HG03066 (cell line): ENCODE results near the gene GPR142.

Source experiments
- ATAC-seq: cut with Tn5 transposase; IDR thresholded peaks from one replicate; pipeline ENCODE4 v1.9.1; 2021; ENCODE audit warnings: low read depth; ENCODE audit not compliant: unreplicated experiment

Gene GPR142, protein sequence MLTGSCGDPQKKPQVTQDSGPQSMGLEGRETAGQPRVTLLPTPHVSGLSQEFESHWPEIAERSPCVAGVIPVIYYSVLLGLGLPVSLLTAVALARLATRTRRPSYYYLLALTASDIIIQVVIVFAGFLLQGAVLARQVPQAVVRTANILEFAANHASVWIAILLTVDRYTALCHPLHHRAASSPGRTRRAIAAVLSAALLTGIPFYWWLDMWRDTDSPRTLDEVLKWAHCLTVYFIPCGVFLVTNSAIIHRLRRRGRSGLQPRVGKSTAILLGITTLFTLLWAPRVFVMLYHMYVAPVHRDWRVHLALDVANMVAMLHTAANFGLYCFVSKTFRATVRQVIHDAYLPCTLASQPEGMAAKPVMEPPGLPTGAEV

DNA sequence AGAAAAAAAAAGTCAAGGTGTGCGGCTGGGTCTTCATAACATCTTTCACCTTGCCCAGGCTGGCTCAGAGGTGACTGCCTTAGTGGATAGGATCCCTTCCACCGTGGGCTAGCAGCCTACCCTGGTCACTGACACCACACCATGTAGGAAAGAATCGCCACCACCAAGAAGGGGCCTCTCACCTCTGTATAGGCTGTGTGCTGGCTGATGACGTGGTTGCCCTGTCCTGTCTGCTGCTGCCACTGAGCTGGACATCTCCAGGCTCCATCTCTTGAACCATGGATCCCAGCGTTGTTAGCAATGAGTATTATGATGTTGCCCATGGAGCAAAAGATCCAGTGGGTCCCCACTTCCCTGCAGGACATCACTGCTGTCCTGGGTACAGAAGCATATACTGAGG is at the start of gene GPR142:
Gene GPR142 (plus strand): TSS at position 301 of the 400 bp plus-strand sequence. CDS start 2,035 bp downstream, outside the sequence.
- ATAC-seq: no peak

DNA sequence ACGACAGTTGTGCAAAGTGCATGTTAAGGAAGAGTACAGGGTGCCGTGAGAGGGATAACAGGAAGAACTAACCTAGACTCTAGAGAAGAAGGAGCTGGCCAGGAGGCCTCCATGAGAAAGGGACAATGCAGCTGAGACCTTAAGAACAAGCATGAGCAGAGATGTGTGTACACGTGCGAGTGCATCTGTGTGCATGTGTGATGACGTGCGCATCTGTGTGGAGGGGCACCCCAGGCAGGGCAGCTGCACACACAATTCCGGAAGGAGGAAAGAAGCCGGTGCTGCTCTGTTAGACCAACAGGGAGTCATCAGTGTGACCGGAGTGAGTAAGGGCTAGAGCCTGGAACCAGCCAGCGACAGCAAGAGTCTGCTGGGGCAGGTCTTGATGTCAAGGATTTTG is 48.9 kb upstream of the GPR142 start:
- ATAC-seq: no peak

DNA sequence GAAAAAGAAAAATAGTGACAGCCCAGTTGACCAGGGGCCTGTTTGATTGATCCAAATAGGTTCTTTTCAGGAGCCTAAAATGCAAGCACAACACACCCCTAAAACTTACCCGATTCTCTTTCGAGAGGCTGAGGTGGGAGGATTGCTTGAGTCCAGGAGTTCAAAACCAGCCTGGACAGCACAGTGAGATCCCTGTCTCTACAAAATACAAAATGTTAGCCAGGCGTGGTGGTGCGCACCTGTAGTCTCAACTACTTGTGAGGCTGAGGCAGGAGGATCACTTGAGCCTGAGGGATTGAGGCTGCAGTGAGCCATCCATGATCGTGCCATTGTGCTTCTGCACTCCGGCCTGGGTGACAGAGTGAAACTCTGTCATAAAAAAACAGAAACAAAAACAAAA is 42.8 kb upstream of the GPR142 start:
- ATAC-seq: no peak

DNA sequence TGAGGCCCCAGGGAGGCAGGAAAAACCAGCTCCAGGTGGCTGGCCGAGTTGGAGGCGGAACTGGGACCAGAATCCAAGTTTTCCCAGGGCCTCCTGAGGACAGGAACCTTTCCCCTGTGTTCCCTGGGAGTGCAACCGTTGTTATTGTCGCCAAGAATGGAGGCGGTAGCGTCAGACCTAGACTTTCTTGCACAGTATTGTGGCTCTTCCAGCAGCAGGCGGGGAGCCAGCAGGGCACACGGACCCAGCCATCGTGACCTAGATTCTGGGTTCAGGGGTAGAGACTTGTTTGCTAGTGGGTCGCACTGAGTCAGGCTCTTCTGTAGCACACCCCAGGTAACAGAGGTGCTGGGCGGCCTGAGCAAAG is 41.9 kb upstream of the GPR142 start:
- no peak for ATAC-seq

DNA sequence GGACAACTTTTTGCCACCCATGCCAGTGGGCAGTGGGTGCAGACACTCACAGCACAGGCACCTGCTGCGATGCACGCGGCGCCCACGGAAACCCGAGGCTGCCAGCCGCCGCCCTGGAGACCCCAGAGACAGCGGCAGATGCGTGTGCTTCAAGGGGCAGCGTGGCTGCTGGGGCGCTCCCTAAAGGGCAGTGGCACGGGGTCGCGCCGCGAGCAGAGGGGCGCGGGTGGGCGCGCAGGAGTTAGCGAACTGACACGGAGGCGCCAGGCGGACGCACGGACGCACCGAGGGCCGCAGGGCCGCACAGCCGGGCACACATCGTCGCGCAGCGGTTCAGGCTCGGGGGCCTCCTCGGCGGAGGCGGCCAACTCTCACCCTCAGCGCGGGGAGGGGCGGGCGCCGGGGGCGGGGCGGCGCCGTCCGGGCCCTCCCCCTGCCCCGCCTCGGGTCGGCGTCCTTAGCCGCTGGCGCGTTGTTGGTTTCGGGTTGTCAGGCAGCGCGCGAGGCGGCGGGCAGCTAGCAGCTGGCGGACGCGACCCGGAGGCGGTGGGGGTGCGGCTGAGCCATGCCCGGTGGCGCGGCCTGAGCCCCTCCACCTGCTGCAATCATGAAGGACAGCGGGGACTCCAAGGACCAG is 41.4 kb upstream of the GPR142 start, which contains the start of gene KIF19:
Gene KIF19 (plus strand): TSS at position 484 of the 637 bp plus-strand sequence. CDS start 124 bp downstream, at position 608.
- no peak for ATAC-seq

DNA sequence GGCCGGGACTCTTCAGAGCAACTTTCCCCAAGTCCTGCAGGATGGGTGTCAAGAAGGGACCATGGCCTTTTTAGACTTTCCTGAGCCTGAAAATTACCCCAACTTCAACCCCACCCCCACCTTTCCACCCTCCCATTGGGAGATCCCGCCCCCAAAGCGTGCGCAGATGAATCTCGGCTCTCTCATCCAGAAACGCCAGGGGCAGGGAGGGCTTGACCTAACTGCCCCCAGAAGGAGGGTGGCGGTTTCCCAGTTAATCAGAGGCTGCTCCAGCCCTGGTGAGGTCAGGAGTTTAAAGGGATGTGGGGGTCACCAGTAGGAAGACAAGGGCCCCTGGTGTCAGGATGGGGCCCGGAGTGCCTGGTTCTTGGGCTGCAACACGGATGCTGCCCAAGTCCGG is 40.8 kb upstream of the GPR142 start:
- ATAC-seq: no peak

DNA sequence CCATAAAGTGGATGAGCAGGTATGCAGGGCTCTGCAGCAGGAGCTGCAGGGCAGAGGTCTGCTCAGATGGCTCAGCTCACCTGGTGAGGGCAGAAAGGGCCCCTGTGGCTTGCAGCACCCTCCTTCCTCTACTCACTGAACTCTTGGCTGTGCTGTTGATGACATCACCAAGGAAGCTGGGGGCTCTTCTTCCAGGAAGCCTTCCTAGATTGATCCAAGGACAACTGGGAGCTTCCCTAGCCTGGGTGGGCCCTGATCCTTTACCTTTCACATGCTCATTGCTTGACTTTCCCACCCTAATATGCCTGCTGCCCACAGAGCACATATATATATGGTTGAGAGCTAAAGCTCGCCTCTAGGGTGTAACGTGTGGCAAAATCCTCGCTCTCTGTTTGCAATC is 38.8 kb upstream of the GPR142 start:
- ATAC-seq: no peak

DNA sequence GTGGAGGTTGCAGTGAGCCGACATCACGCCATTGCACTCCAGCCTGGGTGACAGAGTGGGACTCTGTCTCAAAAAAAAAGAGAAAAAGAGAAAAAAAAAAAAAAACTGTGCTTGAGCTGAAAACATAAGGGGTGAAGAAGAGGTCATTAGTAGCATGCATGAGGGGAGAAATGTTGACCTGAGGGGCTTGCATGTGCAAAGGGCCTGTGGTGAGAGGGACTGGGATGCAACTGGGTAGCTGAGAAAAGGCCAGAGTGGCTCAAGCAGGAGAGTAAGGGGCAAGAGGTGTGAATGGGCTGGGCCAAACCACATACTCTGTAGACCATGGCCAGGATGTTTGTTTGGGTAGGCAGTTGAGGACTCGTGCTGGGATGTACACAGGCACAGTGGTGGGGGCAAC is 37.9 kb upstream of the GPR142 start:
- ATAC-seq: no peak

DNA sequence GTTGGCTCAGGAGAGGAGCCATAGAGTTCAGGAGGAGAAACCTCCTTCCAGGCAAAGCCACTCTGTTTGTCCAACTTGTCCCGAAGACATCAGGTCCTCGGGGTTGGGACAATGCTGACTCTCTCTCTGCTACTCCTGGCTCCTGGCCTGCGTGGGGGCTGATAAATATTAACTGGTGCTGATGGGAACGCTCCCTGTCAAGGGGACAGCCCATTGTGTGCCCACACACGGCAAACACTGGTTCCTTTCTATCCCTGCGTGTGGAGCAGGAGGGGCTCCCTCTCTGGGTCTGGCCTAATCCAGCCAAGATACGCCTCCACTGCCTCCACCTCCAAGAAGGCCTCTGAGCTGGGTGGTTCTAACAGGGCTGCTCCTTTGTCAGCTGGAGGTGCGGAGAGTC is 36.9 kb upstream of the GPR142 start:
- no peak for ATAC-seq

DNA sequence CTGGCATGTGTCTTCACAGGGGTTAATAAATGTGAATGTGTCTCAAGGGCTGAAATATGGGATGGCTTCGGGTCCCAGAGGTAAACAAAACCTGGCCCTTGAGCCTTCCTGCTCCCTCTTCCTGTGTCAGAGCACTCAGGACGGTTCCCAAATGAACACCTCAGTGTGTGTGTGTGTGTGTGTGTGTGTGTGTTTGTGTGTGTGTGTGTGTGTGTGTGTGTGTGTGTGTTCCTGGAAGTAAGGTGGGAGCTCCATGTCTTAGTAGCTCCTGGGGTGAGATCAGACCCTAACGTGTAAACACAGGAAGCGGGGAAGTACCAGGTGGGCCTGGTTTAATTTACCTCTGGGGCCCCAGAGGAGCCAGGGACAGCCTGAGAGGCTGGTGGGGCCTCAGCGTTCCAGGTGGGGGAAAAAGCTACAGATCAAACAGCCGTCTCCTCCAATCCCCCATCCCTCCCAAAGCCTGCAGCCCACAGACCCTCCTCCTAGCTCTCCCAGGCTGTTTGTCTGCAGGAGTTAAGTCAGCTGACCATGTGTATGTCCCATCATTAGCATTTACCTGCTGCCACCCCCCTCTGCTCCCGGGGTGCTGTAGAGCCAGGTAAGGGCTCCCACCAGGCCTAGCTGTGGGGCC is 35.2 kb upstream of the GPR142 start:
- ATAC-seq: no peak

DNA sequence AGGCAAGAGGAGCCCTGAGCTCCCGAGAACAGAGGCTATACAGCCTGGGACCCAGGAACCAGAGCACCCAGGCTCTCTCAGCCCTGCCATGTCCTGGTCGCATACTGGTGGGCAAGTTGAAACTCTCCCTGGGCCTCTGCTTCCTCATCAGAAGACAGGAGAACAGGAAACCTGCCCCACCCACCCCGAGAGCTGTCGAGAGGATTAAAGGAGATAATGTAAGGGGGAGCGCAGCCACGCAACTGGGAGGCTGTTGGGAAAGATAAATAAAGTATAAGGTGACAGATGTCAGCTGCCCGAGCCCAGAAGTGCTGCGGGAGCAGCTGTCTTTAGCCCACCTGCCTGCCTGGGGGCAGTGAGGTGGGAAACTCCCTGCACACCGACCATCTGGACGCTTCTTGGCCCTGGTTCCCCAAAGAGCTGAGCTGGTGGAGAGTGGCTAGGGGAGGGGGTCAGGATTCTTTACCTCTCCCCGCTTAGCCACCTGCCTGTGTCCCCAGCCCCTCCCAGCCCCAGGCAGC is 34.5 kb upstream of the GPR142 start:
- no peak for ATAC-seq

DNA sequence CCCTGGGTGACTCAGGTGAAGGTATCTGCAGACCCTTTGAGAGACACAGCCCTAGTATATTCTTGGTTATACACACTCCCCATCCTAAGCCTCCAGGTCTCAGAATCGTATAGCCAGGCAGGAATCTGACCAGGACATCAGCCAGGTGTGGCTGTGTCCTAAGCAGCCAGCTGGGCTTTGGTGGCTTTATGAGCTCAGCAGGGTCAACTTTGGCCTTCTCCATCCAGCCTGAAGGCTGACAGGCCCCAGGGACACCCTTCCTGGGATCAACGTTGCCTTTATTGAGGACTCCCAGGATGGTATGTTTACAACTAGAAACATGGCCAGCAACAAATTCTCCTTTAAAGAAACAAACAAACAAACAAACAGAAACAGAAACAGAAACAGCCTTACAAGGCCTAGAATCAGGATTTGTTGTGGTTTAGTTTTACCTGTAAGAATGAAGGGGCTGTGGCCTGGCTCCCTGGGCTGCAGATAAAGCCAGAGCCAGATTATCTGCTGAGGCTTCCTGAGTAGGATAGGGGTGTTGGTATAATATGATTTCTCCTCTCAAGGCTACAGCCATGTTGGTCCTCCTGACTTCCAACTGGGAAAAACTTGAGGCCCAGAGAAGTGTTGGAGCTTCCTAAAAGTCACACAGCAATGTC is 32.8 kb upstream of the GPR142 start:
- ATAC-seq: no peak

DNA sequence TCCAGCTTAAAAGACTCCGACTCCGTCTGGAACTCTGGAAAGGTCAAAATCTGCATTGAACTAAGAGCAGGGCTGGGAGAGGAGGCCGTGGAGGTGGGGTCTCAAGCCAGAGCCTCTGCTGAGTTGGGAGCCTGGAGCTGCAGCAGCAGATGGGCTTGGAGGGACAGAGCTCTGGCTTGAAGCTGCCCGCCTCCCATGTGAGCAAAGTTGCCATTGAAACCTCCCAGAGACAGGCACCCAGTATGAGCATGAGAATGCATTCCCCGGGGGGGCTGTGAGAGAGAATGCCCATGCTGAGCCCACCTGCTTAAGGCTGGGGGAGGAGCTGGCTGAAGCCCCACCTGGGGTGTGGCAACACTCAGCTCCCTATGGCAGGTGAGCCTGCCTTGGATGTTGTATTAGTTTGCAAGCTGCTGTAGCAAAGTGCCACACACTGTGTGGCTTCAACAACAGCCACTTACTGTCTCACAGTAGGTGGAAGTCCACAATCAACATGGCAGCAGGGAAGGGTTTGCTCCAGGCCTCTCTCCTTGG is 31.7 kb upstream of the GPR142 start:
- ATAC-seq: no peak

DNA sequence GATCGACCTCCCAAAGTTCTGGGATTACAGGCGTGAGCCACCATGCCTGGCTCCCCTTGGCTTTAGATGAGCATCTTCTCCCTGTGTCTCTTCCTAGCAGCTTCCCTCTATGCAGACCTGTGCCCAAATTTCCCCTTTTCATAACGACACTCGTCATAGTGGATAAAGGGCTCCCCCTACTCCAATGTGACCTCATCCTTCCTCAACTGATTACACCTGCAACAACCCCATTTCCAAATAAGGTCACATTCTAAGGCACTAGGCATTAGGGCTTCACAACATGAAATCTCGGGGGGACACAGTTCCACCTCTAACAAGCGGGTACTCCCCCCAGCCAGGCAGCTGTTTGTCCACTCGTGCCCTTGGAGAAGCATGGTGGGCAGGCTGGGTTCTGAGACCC is 31.0 kb upstream of the GPR142 start:
- ATAC-seq: no peak

DNA sequence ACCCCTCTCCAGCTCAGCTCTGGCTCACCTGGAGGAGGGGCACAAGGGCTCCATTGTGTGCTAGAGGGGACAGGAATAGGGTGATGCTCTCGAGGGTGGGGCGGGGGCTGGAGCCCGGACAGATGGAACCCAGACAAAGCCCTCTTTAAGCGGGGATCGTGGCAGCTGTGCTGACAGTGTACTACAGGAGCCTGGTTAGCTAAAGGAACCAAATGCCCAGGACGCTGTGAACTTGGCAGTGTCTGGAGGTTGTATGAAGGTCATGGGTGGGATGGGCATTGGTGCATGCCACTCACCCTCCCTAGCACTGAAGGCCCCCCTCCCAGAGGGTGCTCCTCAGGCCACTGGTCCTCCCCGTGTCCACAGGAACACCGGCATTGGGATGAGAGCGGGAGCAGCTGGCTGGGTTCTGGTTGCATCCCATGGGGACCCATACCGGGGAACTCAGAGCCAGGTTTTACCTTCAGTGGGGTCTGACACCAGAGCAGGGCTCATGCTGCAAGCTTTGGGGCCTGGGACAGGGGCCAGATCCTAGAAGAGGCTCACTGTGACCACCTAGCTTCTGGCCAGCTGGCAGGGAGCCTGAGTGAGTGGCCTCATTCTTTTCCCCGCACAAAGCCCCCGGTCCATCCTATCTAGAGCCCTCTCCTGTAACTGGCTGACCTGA is 29.3 kb upstream of the GPR142 start:
- ATAC-seq: no peak

DNA sequence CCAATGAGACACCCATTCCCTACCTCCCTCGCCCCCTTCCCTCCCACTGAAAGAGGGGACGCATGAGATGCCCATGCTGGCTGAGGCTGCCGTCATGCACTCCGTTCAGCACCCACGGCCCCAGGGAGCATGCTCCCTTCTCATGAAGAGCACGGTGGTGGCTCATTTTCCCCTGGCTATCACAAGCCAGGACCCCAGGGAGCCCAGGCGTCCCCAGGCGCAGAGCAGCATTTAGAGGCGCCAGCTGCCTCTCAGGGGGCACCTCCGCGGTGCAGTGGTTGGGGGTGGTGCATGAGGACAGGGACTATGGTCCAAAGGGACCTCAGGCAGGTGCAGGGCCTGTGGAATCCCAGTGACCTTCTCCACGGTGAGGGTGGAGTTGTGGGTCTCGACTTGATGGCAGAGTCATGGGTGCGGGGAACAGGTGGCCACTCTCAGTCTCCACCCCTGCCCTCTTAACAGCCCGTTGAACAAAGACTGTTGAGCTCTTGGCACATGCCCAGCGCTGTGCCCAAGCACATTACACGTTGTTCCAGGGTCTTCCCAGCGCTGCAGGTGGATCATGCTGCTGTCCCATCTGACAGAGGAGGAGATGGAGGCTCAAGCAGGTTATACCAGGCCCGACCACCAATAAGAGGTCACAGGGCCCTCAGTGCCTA is 27.6 kb upstream of the GPR142 start:
- no peak for ATAC-seq

DNA sequence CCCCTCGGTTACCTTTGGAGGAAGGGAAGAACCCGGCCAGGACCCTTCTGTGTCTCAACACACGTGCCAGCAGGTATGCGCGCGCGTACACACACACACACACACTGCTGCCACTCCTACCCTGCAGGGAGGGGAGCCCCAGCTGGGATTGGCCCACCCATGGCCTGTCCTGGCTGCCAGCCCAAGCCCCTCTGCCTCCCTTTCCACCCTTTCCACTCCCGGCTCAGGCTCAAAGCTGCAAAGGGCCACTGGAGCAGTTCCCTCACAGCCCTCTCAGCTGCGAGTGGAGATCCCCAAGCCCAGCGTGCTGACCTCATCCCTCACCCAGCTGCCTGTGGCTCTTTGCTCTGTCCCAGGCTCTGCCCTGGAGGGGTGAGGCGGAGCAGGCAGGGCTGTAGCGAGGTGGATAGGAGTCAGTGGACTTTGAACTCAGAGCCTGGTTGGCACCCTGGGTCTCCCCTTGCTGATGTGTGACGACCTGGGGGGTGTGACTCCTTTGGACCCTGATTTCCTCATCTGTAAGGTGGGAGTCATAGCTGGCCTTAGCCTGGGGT is 26.8 kb upstream of the GPR142 start:
- no peak for ATAC-seq

DNA sequence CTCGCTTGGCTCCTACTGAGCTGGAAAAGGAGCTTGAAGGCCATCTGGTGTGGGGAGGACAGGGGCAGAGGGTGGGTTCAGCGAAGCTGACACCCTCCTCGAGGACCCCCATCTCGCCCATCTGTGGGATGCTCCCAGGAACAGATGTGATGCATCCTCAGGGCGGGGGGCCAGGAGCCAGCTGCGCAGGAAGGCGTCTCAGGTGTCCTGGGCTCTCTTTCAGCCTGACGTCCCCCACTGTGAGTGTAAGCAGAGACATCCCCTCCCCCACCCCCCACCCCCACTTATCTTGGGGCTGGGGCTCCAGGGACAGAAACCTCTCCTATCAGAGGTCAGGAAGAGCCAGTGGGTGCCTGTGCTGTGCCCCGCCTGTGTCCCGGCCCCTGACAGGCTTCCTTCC is 25.1 kb upstream of the GPR142 start:
- no peak for ATAC-seq

DNA sequence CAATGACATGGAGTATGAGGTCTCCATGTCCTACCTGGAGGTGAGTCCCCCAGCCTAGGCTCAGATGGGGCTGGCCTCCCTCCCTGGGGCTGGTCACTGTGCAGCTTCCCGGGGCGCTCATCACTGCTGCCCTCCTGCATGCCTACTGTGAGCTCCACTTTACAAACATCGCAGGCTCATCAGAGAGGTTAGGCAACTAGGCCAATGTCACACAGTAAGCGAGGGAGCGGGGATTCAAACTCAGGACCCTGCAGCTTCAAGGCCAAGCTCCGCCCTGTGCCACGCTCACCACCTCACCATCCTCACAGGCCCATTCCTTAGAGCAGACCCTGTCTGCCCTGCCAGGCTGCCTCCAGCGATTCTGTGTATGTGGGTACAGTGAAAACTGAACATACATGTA is 24.2 kb upstream of the GPR142 start:
- ATAC-seq: no peak
